ENCODE results near the gene ICOS. TPM values are rescaled to one million over a fixed set of nuclear protein-coding genes. Genes with fewer than 3 reads are reported as not detected.

The ICOS gene
- total and polyA plus RNA-seq, 2 of the 8 experiments (the other 6 are each of a cell fraction or from before 2014, with no cell fraction given), result not detected

DNA sequence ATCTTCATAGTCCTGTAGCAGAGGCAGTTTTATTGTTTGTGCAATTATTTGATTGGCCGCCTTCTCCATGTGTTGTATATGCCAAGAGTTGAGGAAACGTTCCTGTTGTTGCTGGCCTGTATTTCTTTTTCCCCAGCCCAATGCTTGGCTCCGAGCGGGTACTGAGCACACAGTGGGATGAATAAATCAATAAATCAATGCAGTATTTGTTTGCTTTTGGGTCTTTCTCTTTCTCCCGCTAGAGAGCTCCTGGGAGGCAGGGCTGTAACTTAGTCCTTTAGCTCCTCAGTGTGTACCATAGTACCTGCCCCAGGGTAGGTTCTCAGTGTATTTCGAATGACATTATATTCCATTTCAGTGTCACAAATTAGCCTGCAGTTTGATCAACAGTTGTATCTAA, 71.8 kb downstream of the ICOS start:
- no peak overlapping the region for H3K4ac ChIP-seq (replicated peaks; ENCODE audit: insufficient read length, low read depth, low read length)
- no peak overlapping the region for H3K56ac ChIP-seq (replicated peaks; ENCODE audit: insufficient read length, low read depth, low read length)
- H4K8ac ChIP-seq (ENCODE audit: extremely low read depth, insufficient read depth, low read length), result no peak overlapping the region
- H3K9ac ChIP-seq (replicated peaks in 1 of 4; ENCODE audit: extremely low read depth in 1 of 4, low read depth in 3 of 4, low read length in 3 of 4), result no peak overlapping the region
- H3K79me1 ChIP-seq (ENCODE audit: low read depth, low read length), result no peaks in the 10 kb centered on the region
- H3K27me3 ChIP-seq (replicated peaks in 1 of 4; ENCODE audit: control insufficient read depth in 3 of 4, extremely low read depth in 1 of 4, insufficient read depth in 3 of 4, low read length in 3 of 4), result no peaks in the 10 kb centered on the region
- no peak overlapping the region for H3K23ac ChIP-seq (ENCODE audit: insufficient read length)
- H4K20me1 ChIP-seq (replicated peaks in 1 of 2; ENCODE audit: control insufficient read depth in 1 of 2, insufficient read depth in 2 of 2, low read length in 2 of 2), result no peaks in the 10 kb centered on the region
- no peak overlapping the region for H4K91ac ChIP-seq (replicated peaks; ENCODE audit: insufficient read length, low read length)
- no peak overlapping the region for H2AFZ ChIP-seq (ENCODE audit: low read length)
- no peak overlapping the region for H3K18ac ChIP-seq (ENCODE audit: extremely low read depth, low read length)
- no peak overlapping the region for H2BK5ac ChIP-seq (ENCODE audit: low read depth, low read length)
- FAIRE-seq, result no peak
- no peak overlapping the region for H2BK120ac ChIP-seq (replicated peaks; ENCODE audit: low read depth, low read length)
- no peaks in the 10 kb centered on the region for H3K4me1 ChIP-seq (replicated peaks in 1 of 4; ENCODE audit: control insufficient read depth in 3 of 4, insufficient read depth in 4 of 4, low read length in 3 of 4)
- H2AK5ac ChIP-seq (ENCODE audit: low read depth, low read length), result no peak overlapping the region
- H3K79me2 ChIP-seq (ENCODE audit: control insufficient read depth in 1 of 2, insufficient read depth in 2 of 2, low read length in 2 of 2), result no peaks in the 10 kb centered on the region
- no peak overlapping the region for H3K4me2 ChIP-seq (ENCODE audit: insufficient read depth in 1 of 2, low read depth in 2 of 2, low read length in 2 of 2)
- H3K27ac ChIP-seq (ENCODE audit: low read depth, low read length), result no peak overlapping the region
- H3K36me3 ChIP-seq (ENCODE audit: control insufficient read depth in 2 of 4, insufficient read depth in 4 of 4, low read length in 3 of 4), result no peaks in the 10 kb centered on the region
- no peaks in the 10 kb centered on the region for H3K23me2 ChIP-seq (ENCODE audit: low read depth, low read length)
- H2BK15ac ChIP-seq (ENCODE audit: low read length), result no peak overlapping the region
- no peak overlapping the region for H4K5ac ChIP-seq (ENCODE audit: insufficient read length, low read depth, low read length)
- POLR2A ChIA-PET (ENCODE audit: partially characterized antibody), result no interaction called here
- no peak overlapping the region for H2BK20ac ChIP-seq (ENCODE audit: low read length)
- no peak for DNase-seq (ENCODE audit: low read depth in 1 of 2, low spot score in 2 of 2)
- H3K14ac ChIP-seq (ENCODE audit: insufficient read length), result no peak overlapping the region
- no peak overlapping the region for H2BK12ac ChIP-seq (ENCODE audit: low read depth, low read length)
- CTCF ChIA-PET (ENCODE audit: partially characterized antibody), result interaction anchor here (1.0 kb wide), 1 partner anchor 12 kb away, joined by 5 read pairs; no protein-coding TSS in a partner anchor
- H3K9me3 ChIP-seq (ENCODE audit: insufficient read depth in 2 of 2, low read depth in 1 of 2, low read length in 1 of 2), result no peaks in the 10 kb centered on the region
- 89% methylated on average over 6 of the region's 6 CpGs; no CpG with 5 or more reads in 1 of the 2 experiments for WGBS, 2 experiments (ENCODE audit: extremely low coverage in 1 of 2, insufficient coverage in 1 of 2, insufficient read length in 1 of 2, insufficient replicate concordance in 2 of 2, low coverage in 1 of 2, low lambda C conversion rate in 2 of 2, missing lambda C conversion rate in 1 of 2)
- no peak overlapping the region for H3K4me3 ChIP-seq (ENCODE audit: extremely low read depth in 1 of 4, insufficient read depth in 2 of 4, low read depth in 3 of 4, low read length in 4 of 4)
- TF ChIP-seq SIN3A (conservative IDR thresholded peaks at IDR 0.05 in 1 of 2, IDR thresholded peaks at IDR 0.05 in 1 of 2; ENCODE audit: low read depth in 1 of 2, low read length in 2 of 2) (no peak), POU5F1 (IDR thresholded peaks at IDR 0.05; ENCODE audit: low read depth, low read length) (no peak)

Measured in H1 (cell line).